HG03175 (cell line): ENCODE measurements around the gene CNKSR2.
"Not testable (repeated sequence)": the region's sequence is repeated elsewhere in the genome, so short reads cannot be mapped to it uniquely, and the experiment has no call there.

Experiments
- ATAC-seq: cut with Tn5 transposase; IDR thresholded peaks from one replicate; pipeline ENCODE4 v1.9.1; 2021; ENCODE audit warnings: mild to moderate bottlenecking, moderate library complexity; ENCODE audit not compliant: unreplicated experiment

Gene CNKSR2

GRCh38 chrX:21438792-21439191 is 64.6 kb downstream of the CNKSR2 start:
- ATAC-seq = peak; percentile 99

- no peak for ATAC-seq
Measured at GRCh38 chrX:21440911-21441310, 66.7 kb downstream of the CNKSR2 start.

GRCh38 chrX:21457718-21458117 is 83.5 kb downstream of the CNKSR2 start:
- no peak for ATAC-seq

- ATAC-seq = no peak
Measured at GRCh38 chrX:21469071-21469470, 94.9 kb downstream of the CNKSR2 start.

DNA sequence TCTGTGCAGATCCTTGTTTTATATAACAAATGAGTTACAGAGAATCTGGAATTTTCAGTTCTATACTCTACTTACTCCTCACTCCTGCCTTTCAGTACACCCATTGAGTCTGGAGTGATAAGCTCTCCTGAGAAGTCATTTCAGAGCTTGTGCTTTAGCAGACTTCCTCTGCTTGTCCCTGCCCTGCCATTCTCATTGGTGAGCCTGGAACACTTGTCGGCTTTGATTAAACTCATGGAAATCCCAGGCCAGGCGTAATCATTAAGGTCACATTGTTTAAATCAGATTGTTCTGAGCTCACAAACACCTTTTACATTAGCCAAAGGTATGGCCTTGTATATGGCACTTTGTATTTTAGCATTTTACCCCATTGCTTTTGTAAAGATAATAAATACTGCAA is 102.7 kb downstream of the CNKSR2 start:
- ATAC-seq = no peak

DNA sequence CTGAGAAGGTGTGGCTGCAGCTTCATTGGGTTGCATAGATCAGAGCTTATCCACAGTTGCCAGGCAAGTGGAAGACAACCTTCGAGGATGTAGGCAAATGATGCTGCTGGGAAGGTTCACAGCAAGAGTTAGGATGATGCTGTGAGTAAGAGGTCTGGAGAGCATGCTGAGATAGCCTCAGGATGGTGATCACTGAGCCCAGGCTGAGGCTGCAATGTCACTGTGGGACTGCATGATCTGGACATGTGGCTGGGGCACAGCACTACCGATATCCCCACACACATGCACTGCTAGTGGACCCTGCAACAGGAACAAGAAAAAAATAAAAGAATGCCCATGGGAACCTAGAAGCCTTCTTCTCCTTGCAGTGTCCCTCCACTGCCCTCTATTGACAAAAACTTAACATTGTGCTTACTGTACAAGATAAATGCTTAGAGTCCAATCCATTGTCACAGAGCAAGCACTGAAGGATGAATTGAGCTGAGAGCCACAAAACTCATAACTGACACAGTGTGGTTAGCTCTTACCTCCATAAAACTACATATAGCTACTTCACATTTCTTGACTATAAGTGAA is 105.6 kb downstream of the CNKSR2 start:
- ATAC-seq = peak; percentile 83

DNA sequence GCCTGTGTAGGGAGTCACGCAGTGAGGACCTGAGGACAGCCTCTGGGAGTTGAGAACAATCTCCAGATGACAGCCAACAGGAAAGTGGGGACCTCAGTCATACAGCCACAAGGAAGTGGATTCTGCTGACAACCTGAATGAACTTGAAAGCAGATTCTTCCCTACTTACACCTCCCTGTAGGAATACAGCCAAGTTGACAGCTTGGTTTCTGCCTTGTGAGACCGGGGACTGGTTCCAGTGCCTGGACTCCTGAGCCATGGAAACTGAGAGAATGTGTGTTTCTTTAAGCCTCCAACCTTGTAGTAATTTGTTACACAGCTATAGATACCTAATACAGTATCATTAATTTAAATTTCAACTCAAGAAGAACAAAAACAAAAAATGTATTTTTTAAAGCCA is 107.5 kb downstream of the CNKSR2 start:
- no peak for ATAC-seq

- not testable (repeated sequence) for ATAC-seq
Measured at GRCh38 chrX:21484051-21484450, 109.8 kb downstream of the CNKSR2 start.

DNA sequence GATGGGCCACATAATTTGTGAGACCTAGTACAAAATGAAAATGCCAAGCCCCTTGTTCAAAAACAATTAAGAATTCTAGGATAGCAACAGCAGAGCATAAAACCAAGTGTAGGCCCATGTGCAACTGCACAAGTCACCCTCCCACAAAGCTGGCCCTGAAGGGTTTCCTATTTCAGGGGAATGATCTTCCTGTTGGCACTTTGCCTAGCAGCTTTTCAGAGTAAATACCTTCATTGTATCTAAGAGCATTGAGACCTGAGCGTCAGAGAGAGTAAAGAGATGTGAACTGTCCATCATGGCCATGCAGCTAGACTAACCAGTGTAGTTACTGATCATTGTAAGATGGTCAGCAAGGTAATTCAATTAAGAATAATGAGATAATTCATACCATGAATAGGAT is 113.6 kb downstream of the CNKSR2 start:
- no peak for ATAC-seq

DNA sequence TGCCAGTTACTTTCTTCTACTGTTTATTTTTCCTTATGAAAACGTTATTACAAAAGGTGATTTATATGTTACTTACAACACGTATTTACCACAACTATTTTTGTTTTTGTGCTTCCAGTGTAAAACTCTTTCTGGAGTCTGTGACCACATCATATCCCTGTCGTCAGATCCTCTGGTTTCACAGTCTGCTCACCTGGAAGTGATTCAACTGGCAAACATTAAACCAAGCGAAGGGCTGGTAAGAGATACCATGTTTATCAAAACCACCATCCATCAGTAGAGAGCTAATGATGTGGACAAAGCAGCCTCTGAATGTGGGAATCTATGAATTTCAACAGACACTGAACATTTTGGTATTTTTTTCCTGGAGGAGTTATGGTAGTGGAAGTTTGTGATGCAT is 116.1 kb downstream of the CNKSR2 start:
- ATAC-seq = no peak

GRCh38 chrX:21493226-21493830 is 119.1 kb downstream of the CNKSR2 start:
- ATAC-seq = no peak

DNA sequence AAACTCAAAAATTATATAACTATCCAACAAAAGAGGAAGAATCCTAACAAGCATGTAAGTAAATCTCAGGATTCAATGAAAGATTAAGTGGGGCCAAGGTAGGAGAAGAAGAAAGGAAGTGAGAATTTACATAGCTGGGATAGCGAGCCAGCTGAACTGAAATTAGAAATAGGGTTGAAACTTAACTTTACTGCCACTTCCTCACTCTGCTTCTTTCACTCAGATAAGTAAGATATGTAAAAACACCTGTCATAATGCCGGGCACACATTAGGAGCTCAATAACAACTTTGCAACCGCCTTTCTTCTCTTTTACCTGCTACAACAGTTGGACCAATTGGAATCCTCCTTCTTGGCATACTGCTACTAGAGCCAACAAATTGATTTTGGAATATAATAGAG is 129.4 kb downstream of the CNKSR2 start:
- peak; percentile 86 for ATAC-seq

DNA sequence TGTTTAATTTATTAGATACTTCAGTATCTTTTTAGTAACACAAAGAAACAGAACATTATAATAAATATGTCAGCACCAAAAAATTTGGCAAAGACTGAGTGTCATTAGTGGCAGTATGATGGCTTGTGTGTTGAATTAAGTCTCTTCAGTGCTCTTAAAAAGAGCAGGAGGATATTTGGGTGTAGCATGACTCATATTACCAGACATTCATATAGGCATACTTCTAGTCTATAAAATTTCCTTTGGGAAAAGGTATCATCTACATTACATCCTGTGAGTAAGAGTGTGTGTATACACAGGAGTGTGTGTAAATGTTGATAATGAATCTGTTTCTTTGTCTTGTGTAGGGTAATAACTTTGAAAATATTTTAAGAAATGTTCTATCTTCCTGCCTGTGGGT is 135.7 kb downstream of the CNKSR2 start:
- ATAC-seq = no peak

GRCh38 chrX:21524008-21524407 is 149.8 kb downstream of the CNKSR2 start:
- ATAC-seq = no peak

GRCh38 chrX:21528076-21528475 is 153.9 kb downstream of the CNKSR2 start:
- no peak for ATAC-seq

DNA sequence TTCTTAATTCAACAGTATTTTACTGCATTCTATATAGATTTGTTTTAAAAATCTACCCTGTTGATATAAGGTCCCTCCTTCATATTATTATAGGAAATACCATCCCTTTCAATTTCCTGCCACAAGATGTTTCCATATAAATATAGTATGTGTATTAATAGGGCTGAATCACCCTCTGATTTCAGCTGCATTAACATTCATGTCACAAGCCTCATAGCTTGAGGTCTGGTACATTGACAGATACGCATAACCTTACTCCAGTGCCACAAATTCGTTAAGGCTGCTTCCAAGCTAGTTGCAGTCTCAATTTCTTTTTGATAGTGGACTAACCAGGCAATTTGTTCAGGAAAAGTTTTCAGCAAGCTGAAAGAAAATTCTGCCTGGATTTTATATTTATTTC is 155.6 kb downstream of the CNKSR2 start:
- ATAC-seq = no peak

DNA sequence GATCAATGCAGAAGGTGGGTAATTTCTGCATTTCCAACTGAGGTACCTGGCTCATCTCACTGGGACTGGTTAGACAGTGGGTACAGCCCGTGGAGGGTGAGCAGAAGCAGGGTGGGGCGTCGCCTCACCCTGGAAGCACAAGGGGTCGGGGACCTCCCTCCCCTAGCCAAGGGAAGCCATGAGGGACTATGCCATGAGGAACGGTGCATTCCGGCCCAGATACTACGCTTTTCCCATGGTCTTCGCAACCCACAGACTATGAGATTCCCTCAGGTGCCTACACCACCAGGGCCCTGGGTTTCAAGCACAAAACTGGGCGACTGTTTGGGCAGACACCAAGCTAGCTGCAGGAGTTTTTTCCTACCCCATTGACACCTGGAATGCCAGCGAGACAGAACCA is 170.4 kb downstream of the CNKSR2 start:
- not testable (repeated sequence) for ATAC-seq

- no peak for ATAC-seq
Measured at GRCh38 chrX:21559417-21559816, 185.2 kb downstream of the CNKSR2 start.

DNA sequence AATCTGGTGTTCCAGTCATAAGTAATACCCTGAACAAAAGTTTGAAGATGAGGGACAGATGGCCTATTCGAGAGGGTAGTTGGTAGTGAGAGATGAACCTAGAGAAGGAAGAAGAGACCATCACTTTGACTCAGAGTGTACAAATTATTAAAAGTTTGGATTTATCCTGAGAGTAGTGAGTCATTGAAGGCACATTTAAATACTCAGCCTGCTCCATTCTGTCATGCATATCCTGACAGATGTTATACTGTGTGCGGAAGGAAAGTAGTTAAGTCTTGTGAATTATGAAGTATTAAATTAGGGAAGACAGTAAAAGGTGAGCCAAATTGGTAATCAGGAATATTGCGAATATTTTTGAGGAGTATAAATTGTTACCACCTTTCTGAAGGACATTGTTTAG is 190.8 kb downstream of the CNKSR2 start:
- no peak for ATAC-seq

GRCh38 chrX:21574793-21575192 is 200.6 kb downstream of the CNKSR2 start:
- no peak for ATAC-seq

- no peak for ATAC-seq
Measured at GRCh38 chrX:21581479-21581878, 207.3 kb downstream of the CNKSR2 start.

DNA sequence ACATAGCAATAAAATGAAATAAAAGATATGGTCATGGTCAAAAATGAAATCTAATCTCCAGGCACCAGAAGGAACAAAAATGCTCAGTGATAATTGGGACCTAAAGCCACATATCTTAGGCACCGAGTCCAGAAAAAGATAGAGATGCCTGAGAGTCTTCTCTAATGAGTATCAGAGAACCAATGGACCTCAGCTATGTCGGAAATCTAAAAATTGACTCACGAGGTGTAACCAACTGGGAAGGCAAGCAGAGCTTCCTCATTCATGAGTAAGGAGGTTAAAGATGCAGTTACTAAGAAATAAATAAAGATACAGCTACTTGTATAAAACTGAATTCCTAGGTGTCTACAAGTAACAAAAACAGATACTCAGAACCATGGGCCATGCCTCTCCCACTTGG is 211.8 kb downstream of the CNKSR2 start:
- no peak for ATAC-seq
